AG09319 (cell line): ENCODE results near the gene ANKRD33.
A peak's percentile ranks its signal among the peaks of the same experiment; 100 is the strongest.

Experiments used
- DNase-seq: peaks from one replicate; pipeline ENCODE4 v3.0.0-alpha.2; 2010; ENCODE audit warnings: low read depth; ENCODE audit errors: extremely low read depth
- TF ChIP-seq, protein P1 (sequence below): IDR thresholded peaks from 2 replicates; pipeline ENCODE4 v1.5.1; 2011; ENCODE audit warnings: low read depth, mild to moderate bottlenecking, inconsistent platforms, low read length, moderate library complexity

Gene ANKRD33

GRCh38 chr12:51890133-51890464, 2.2 kb downstream of the ANKRD33 start:
- no peak for DNase-seq
- TF ChIP-seq, protein P1, sequence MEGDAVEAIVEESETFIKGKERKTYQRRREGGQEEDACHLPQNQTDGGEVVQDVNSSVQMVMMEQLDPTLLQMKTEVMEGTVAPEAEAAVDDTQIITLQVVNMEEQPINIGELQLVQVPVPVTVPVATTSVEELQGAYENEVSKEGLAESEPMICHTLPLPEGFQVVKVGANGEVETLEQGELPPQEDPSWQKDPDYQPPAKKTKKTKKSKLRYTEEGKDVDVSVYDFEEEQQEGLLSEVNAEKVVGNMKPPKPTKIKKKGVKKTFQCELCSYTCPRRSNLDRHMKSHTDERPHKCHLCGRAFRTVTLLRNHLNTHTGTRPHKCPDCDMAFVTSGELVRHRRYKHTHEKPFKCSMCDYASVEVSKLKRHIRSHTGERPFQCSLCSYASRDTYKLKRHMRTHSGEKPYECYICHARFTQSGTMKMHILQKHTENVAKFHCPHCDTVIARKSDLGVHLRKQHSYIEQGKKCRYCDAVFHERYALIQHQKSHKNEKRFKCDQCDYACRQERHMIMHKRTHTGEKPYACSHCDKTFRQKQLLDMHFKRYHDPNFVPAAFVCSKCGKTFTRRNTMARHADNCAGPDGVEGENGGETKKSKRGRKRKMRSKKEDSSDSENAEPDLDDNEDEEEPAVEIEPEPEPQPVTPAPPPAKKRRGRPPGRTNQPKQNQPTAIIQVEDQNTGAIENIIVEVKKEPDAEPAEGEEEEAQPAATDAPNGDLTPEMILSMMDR, result no peak

DNA sequence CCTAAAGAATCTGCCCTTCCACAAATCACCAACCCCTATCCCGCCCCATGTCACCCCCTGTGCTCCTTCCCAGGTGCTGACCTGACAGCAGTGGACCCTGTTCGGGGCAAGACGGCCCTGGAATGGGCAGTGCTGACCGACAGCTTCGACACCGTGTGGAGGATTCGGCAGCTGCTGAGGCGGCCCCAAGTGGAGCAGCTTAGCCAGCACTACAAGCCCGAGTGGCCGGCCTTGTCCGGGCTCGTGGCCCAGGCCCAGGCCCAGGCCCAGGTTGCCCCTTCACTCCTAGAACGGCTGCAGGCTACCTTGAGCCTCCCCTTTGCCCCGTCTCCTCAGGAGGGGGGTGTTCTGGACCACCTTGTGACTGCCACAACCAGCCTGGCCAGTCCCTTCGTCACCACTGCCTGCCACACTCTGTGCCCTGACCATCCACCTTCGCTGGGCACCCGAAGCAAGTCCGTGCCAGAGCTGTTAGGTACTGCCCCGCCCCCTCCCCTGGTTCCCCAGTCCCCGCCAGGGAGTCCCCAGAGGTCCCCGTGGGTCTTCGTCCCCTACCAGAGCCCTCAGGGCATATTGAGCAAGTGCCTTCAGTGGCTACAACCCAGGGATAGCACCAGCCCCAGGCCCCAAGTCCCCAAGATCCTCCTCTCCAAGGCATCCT, 2.7 kb downstream of the ANKRD33 start:
- no peak for DNase-seq

GRCh38 chr12:51891843-51892242, 3.9 kb downstream of the ANKRD33 start:
- TF ChIP-seq, protein P1, result peak; percentile 35
- DNase-seq, result no peak

More for the DNA sequence above, 2.7 kb downstream of the ANKRD33 start:
- TF ChIP-seq, protein P1, result no peak

DNA sequence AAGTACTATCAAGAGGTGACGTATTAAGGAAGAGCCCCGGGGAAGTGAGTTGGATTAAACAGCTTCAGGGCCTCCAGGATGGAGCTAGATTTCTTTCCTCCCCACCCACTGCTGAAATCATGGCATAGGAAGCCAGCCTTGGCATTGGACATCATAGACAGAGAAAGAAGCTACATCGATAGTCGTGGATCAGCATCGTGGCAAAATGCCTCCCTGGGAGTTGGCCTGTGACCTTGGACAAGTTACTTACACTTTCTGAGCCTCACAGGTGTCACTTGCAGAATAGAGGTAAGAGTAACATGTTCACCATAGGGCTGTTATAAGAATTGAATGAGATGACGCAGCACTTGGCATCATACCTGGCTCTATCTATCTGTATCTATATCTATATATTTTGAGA, 5.9 kb downstream of the ANKRD33 start:
- no peak for DNase-seq
- TF ChIP-seq, protein P1, result no peak

DNA sequence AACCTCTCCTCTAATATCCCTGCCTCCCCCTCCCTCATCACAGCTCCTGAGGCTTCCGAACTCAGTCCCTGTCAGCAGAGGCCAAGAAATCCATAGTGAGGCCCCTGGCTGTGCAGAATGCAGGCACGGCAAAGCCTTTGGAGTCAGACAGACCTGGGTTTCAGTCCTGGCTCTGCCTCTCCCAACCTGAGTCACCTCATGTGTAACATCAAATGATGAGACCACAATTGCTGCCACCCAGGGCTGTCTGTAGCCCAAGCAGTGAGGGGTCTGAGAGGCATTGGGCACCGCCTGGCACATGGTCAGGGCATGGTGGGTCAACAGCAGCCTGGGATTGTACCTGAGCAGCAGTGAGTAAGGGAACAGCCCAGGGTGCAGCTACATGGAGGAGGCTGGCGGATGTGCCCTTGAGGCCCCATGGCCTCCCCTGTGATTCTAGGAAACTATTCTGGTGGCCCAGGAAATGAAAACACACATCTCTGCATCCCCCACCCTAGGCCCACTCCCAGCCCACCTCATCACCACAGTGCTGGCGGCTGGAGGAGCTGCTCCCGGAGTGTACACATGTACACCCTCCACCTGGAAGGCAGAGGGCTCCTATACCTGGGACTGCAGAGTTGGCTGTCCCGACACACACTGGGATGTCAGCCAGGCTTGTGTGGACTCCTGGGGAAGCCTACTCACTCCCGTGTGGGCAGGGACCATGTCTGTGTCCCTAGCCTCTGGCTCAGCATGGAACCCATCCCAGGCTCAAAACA, 7.7 kb downstream of the ANKRD33 start:
- TF ChIP-seq, protein P1, result no peak
- DNase-seq, result no peak

- DNase-seq, result no peak
- TF ChIP-seq, protein P1, result no peak
These were observed 8.3 kb downstream of the ANKRD33 start for GRCh38 chr12:51896236-51896635.

- DNase-seq, result no peak
- TF ChIP-seq, protein P1, result no peak
These were observed 9.3 kb downstream of the ANKRD33 start for GRCh38 chr12:51897181-51897580.
